A549 (cell line): ENCODE measurements around the gene GNG4. TPM values are rescaled to one million over a fixed set of nuclear protein-coding genes. Genes with fewer than 3 reads are reported as not detected.

Experiments used
- ATAC-seq, 2 experiments: fragments of 200-7000 bp in 1 of 2; fragments of >200 bp in 1 of 2; cut with Nextera tagmentation in 1 of 2; cut with Tn5 transposase in 1 of 2; 3 replicates each; pipeline versions ENCODE4 v1.8.0 to v1.9.1; 2018 to 2020; ENCODE audit warnings: mild to moderate bottlenecking in 1 of 2, moderate library complexity in 1 of 2
- CTCF ChIA-PET: fragments of 300-600 bp; sonication (Branson Sonifier 250); formaldehyde crosslinking; extraction: SDS; loops from one replicate; lab custom pipeline; 2021; ENCODE audit warnings: antibody characterized with exemption, inconsistent platforms; lab: Yijun Ruan, JAX
- POLR2A ChIA-PET: fragments of 350-600 bp; formaldehyde crosslinking; extraction: SDS; loops from one replicate; lab custom pipeline; 2021; ENCODE audit warnings: antibody characterized with exemption, inconsistent platforms; lab: Yijun Ruan, JAX
- DNase-seq, 2 experiments: peaks; one replicate each; pipeline versions ENCODE4 v3.0.0 to v3.0.0-alpha.2; 2011 to 2016; ENCODE audit warnings: low read depth in 1 of 2, low spot score in 1 of 2
- FAIRE-seq: peaks from 2 replicates; lab custom pipeline; 2011; peaks lifted over from hg19 to GRCh38; lab: Jason Lieb, UNC
- H3K27ac ChIP-seq, 2 experiments: fragments of >200 bp; sonication (Bioruptor Twin); formaldehyde crosslinking; 3 replicates each; pipeline ENCODE4 v1.5.1; 2016 to 2017
- H3K4me1 ChIP-seq: fragments of >200 bp; sonication (Bioruptor Twin); formaldehyde crosslinking; 3 replicates; pipeline ENCODE4 v1.6.1; 2016
- H3K4me2 ChIP-seq: fragments of >200 bp; sonication (Bioruptor Twin); formaldehyde crosslinking; 3 replicates; pipeline ENCODE4 v1.6.1; 2016
- H3K4me3 ChIP-seq: fragments of >200 bp; sonication (Bioruptor Twin); formaldehyde crosslinking; 3 replicates; pipeline ENCODE4 v1.5.1; 2016
- H3K9me3 ChIP-seq: fragments of >200 bp; sonication (Bioruptor Twin); formaldehyde crosslinking; 3 replicates; pipeline ENCODE4 v1.6.1; 2016
- BCL3 ChIP-seq: fragments of >200 bp; sonication (Bioruptor Twin); formaldehyde crosslinking; IDR thresholded peaks from 3 replicates; pipeline ENCODE4 v1.6.1; 2016
- CBX8 ChIP-seq: fragments of 200-600 bp; sonication (generic); IDR thresholded peaks from 2 replicates; pipeline ENCODE4 v1.6.1; 2016
- CHD4 ChIP-seq: fragments of 200-600 bp; sonication (generic); IDR thresholded peaks from 2 replicates; pipeline ENCODE4 v1.6.1; 2016; ENCODE audit warnings: antibody characterized with exemption, mild to moderate bottlenecking, borderline replicate concordance
- EHMT2 ChIP-seq: fragments of 200-600 bp; sonication (generic); IDR thresholded peaks from 2 replicates; pipeline ENCODE4 v1.6.1; 2016; ENCODE audit warnings: antibody characterized with exemption, low read depth, mild to moderate bottlenecking, moderate library complexity
- ELK1 ChIP-seq: fragments of 150-350 bp; IDR thresholded peaks from 2 replicates; pipeline ENCODE4 v1.6.1; 2014; ENCODE audit warnings: low read depth, mild to moderate bottlenecking, low read length
- ESRRA ChIP-seq: fragments of 150-350 bp; IDR thresholded peaks from 2 replicates; pipeline ENCODE4 v1.6.1; 2014; ENCODE audit warnings: mild to moderate bottlenecking, low read length, borderline replicate concordance
- FOXS1 ChIP-seq: fragments of 250-450 bp; sonication (Bioruptor Pico); IDR thresholded peaks from 2 replicates; pipeline ENCODE4 v1.5.0; 2020; ENCODE audit warnings: mild to moderate bottlenecking, moderate library complexity
- JUN ChIP-seq, 2 experiments: fragments of >200 bp; sonication (Bioruptor Twin); formaldehyde crosslinking; IDR thresholded peaks; 2 replicates in 1 of 2; 3 replicates in 1 of 2; pipeline ENCODE4 v1.6.1; 2016 to 2017
- MAZ ChIP-seq: fragments of 150-350 bp; IDR thresholded peaks from 2 replicates; pipeline ENCODE4 v1.6.1; 2014; ENCODE audit warnings: antibody characterized with exemption, low read depth, low read length, borderline replicate concordance
- MYC ChIP-seq: IDR thresholded peaks from 2 replicates; pipeline ENCODE4 v1.6.1; 2012; ENCODE audit warnings: mild to moderate bottlenecking, inconsistent platforms, low read length, improper control_type of control experiment, borderline replicate concordance
- NPAS2 ChIP-seq: fragments of 250-450 bp; sonication (Bioruptor Pico); IDR thresholded peaks from 2 replicates; pipeline ENCODE4 v1.8.0; 2022; ENCODE audit warnings: mild to moderate bottlenecking, moderate library complexity, borderline replicate concordance
- PHF8 ChIP-seq: fragments of 200-600 bp; sonication (generic); IDR thresholded peaks from 2 replicates; pipeline ENCODE4 v1.6.1; 2016; ENCODE audit warnings: low read depth, mild to moderate bottlenecking, antibody characterized with exemption, moderate library complexity, borderline replicate concordance
- POLR2A ChIP-seq: IDR thresholded peaks from 2 replicates; pipeline ENCODE4 v1.6.1; 2012; ENCODE audit warnings: mild to moderate bottlenecking, low read length
- POLR2AphosphoS2 ChIP-seq: conservative IDR thresholded peaks from 2 replicates; pipeline ENCODE4 v1.6.1; 2012; ENCODE audit warnings: low read length, improper control_type of control experiment, inconsistent platforms
- RARB ChIP-seq: fragments of 250-450 bp; sonication (Bioruptor Pico); IDR thresholded peaks from 2 replicates; pipeline ENCODE4 v1.8.0; 2021; ENCODE audit warnings: mild to moderate bottlenecking, moderate library complexity
- RFX5 ChIP-seq: fragments of 450-650 bp; IDR thresholded peaks from 2 replicates; pipeline ENCODE4 v1.7.1; 2014; ENCODE audit warnings: antibody characterized with exemption, mild to moderate bottlenecking, moderate library complexity
- SREBF2 ChIP-seq: fragments of 450-650 bp; IDR thresholded peaks from 2 replicates; pipeline ENCODE4 v1.6.1; 2014; ENCODE audit warnings: mild to moderate bottlenecking, moderate library complexity
- TP53 ChIP-seq: fragments of 250-450 bp; sonication (Bioruptor Pico); IDR thresholded peaks from 2 replicates; pipeline ENCODE4 v1.5.0; 2021; ENCODE audit warnings: mild to moderate bottlenecking, moderate library complexity
- ZSCAN20 ChIP-seq: fragments of 250-450 bp; sonication (Bioruptor Pico); IDR thresholded peaks from 2 replicates; pipeline ENCODE4 v1.8.0; 2022; ENCODE audit warnings: mild to moderate bottlenecking, moderate library complexity
- WGBS: methylation state at CpG from one replicate; pipeline ENCODE4 v1.1.6; 2017; ENCODE audit errors: missing lambda C conversion rate; 5-methylcytosine and 5-hydroxymethylcytosine counted together
- polyA plus RNA-seq, 4 experiments: library from polyadenylated mRNA; depleted of rRNA in 3 of 4; stranded (reverse); fragments of >200 nt; fragmentation: RNase III in 1 of 4; extraction: RNeasy Plus Mini Kit Qiagen cat#74134 plus additional on column Dnase treatment in 1 of 4; gene quantifications; 2 replicates in 3 of 4; 3 replicates in 1 of 4; pipeline ENCODE4 v1.2.3, GENCODE V29; 2011 to 2017

Gene GNG4
- polyA plus RNA-seq, 2 of the 4 experiments (the other 2 are of a cell fraction), result 10.5 to 16.3 TPM

DNA sequence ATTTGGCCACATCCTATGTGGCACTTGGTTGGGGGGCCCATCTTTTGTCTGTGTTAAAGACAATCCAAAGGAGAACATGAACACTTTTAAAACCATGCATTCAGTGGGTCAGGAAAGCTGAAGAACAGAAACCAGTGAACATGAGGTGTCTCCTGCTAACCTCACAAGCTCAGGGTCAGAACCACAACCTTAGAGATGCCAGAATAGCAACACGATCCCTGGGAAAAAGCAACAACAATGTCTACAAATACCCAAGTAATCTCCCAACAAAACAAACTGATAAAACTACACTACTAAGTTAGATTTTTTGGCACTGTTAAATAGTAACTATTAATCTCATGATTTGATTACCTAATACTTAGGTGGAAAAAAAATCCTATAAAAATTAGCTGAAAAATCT, 34.1 kb upstream of the GNG4 start:
- no peak for TF ChIP-seq POLR2A
- TF ChIP-seq JUN (IDR thresholded peaks at IDR 0.05), result no peak
- TF ChIP-seq POLR2AphosphoS2, result no peak
- TF ChIP-seq PHF8, result no peak
- no peak for TF ChIP-seq BCL3
- TF ChIP-seq MAZ, result no peak
- TF ChIP-seq CBX8, result no peak
- no peak for TF ChIP-seq SREBF2
- no peak for TF ChIP-seq ESRRA
- TF ChIP-seq ZSCAN20, result no peak
- TF ChIP-seq RARB (CRISPR knock-in tag), result no peak
- TF ChIP-seq RFX5, result no peak
- no peak for TF ChIP-seq ELK1
- TF ChIP-seq NPAS2 (CRISPR knock-in tag), result no peak
- no peak for TF ChIP-seq TP53
- POLR2A ChIA-PET, result no interaction called here
- H3K4me2 ChIP-seq, result no peak overlapping the region
- CTCF ChIA-PET, result interaction anchor here (1.1 to 1.2 kb wide), 2 partner anchors 45 to 154 kb away, joined by 3 read pairs; no protein-coding TSS in a partner anchor
- no peak for ATAC-seq
- H3K4me3 ChIP-seq, result no peak overlapping the region
- 100% methylated on average over 1 of the region's 1 CpG for WGBS
- H3K4me1 ChIP-seq, result 0 out of 3 replicates have a peak, but pooled peaks cover 7% of the 10 kb centered on the region
- FAIRE-seq, result no peak
- DNase-seq, result no peak
- H3K27ac ChIP-seq, result no peak overlapping the region
- H3K9me3 ChIP-seq, result no peaks in the 10 kb centered on the region

DNA sequence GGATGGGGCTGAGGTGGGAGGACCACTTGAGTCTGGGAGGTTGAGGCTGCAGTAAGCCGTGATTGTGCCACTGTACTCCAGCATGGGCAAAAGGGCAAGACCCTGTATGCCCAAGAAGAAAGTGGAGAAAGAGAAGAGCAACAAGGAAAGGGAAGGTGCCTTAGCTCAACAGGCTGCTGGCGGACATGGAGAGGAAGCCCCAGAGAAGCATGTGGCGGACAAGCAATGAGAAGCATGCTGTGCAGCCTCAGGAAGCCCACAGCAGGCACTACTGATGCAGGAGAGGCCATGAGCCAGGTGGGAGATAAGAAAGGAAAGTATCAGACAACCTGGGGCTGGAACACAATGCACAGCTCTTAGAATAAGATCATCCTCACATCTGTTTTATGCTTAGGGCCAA, 32.6 kb upstream of the GNG4 start:
- WGBS, result 93% methylated on average over 3 of the region's 3 CpGs
- Histone ChIP-seq H3K4me3 (no peak overlapping the region), H3K9me3 (no peaks in the 10 kb centered on the region), H3K4me1 (no peaks in the 10 kb centered on the region), H3K27ac (no peak overlapping the region), H3K4me2 (no peak overlapping the region)
- DNase-seq (no peak), ATAC-seq (no peak), FAIRE-seq (no peak)
- ChIA-PET POLR2A (no interaction called here), CTCF (interaction anchor here (1.2 to 1.3 kb wide), 2 partner anchors 11 to 13 kb away, joined by 3 to 4 read pairs; no protein-coding TSS in a partner anchor)
- TF ChIP-seq EHMT2 (no peak), TP53 (no peak)

- ChIA-PET CTCF (interaction anchor here (0.6 kb wide), 1 partner anchor 305 kb away, joined by 5 read pairs; no protein-coding TSS in a partner anchor), POLR2A (no interaction called here)
- ATAC-seq, result no peak; a peak in 1 of 6 replicates
- no peak for DNase-seq
- no peaks in the 10 kb centered on the region for H3K4me1 ChIP-seq
- 82% methylated on average over 3 of the region's 3 CpGs for WGBS
- no peak overlapping the region for H3K4me2 ChIP-seq
- H3K4me3 ChIP-seq, result no peak overlapping the region
- H3K9me3 ChIP-seq, result peaks cover 15% of the 10 kb centered on the region; the same call in 2 of the 3 replicates
- no peak overlapping the region for H3K27ac ChIP-seq
- TF ChIP-seq FOXS1 (CRISPR knock-in tag), result no peak
- no peak for TF ChIP-seq JUN (IDR thresholded peaks at IDR 0.05)
- TF ChIP-seq BCL3, result no peak
- TF ChIP-seq RFX5, result no peak
- no peak for TF ChIP-seq CHD4
- TF ChIP-seq MYC, result no peak
- FAIRE-seq, result no peak
These were observed 30.1 kb upstream of the GNG4 start for GRCh38 chr1:235679644-235680043.
